HTR-8/SVneo (cell line): Measurements from ENCODE around the gene DGUOK.

ENCODE experiments used
- DNase-seq: peaks from one replicate; pipeline ENCODE4 v3.0.0; 2011; ENCODE audit warnings: low spot score, mixed read lengths; ENCODE audit not compliant: insufficient read length
- FAIRE-seq: peaks from 2 replicates; lab custom pipeline; 2011; peaks lifted over from hg19 to GRCh38; lab: Jason Lieb, UNC

The DGUOK gene

DNA sequence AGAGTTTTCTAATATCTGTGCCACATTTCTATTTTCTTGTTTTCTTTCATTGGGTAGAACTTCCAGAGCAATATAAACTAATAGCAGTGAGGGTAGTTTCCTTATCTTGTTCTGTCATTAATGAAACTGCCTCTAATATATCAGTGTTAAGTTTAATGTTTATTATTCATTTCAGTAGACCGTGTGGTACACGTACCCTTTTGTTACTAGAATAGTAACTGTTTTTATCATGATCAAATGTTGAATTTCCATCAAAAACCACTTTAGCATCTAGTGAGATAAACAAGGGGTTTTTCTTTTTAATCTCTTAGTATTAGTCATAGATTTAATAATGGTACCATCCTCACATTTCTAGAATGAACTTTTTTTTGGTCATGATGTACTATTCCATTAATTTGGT lies 16.0 kb downstream of the DGUOK start:
- DNase-seq (no peak), FAIRE-seq (no peak)

DNA sequence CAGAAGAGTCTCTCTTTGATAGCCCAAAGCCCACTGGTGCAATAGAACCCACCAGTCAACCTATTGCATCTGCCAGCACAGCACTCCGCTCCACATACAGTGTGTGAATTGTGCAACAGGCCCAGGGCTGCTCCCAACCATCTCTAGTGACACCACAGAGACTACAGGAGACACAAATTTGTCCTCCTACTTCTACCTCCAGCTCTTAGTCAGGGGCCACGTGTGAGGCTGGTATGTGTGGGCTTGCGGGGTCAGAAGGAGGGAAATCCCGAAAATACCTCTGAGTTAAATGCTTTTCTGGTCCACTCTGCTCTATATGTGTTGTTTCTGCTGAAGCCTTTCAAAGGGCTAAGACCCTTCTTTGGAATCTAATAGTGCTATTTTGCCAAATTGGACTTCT lies 18.0 kb downstream of the DGUOK start:
- FAIRE-seq (no peak), DNase-seq (no peak)

DNA sequence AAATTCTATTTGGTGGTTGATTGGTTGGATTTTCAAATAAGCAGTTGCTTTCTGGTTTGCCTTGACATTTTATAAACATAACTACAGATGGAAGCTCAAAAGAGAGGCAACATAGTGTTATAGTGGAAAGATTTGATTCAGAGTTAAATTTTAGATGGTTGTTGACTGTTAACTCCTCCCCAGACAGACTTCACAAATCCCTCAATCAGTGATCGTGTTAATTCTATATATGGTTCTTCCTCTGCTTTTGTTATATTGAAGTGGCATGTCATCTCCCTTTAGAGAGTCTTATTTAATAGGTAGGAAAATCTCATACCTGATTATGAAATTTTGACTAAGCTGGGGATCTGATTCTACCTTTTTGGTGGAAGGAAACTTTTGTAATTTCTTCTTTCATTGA lies 19.5 kb downstream of the DGUOK start:
- FAIRE-seq = no peak
- no peak for DNase-seq

DNA sequence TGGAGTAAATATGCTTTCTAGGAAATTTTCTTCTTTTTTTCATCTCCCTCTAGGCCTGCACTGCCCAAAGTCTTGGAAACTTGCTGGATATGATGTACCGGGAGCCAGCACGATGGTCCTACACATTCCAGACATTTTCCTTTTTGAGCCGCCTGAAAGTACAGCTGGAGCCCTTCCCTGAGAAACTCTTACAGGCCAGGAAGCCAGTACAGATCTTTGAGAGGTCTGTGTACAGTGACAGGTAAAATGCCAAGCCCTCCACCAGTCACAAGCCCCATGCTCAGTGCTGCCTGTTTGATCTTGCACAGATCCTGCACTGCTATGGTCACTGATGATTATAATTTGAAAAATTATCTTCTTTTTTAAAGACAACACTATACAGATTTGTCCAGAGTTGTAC lies 20.0 kb downstream of the DGUOK start:
- no peak for DNase-seq
- no peak for FAIRE-seq

DNA sequence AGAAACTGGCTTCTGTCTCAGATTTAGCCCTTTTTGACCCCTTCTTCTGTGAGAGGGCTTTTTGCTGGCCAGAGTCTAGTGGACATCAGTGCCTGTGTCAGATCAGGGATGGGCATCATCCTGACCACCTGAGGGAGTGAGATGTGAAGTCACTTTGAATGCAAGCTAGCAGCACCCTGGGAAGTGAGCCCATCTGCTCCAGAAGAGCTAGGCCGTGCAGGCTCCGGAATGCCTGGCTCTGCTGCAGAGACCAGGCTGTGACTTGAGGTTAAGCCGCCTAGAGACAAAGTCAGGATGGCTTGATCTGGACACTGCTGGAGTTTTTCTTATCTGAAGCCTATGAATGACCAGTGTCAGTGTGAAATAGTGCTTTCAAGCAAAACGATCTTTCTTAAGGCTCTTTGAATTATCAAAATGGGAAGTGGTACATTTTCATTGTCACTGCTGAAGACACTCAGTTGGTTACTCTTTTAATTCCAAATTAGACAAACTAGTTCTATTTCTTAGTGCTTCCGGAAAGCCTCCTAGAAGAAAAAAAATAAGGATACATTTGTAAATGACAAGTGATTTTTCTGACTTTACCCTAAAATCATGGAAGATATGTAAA lies 20.8 kb downstream of the DGUOK start:
- FAIRE-seq = no peak
- DNase-seq = no peak

DNA sequence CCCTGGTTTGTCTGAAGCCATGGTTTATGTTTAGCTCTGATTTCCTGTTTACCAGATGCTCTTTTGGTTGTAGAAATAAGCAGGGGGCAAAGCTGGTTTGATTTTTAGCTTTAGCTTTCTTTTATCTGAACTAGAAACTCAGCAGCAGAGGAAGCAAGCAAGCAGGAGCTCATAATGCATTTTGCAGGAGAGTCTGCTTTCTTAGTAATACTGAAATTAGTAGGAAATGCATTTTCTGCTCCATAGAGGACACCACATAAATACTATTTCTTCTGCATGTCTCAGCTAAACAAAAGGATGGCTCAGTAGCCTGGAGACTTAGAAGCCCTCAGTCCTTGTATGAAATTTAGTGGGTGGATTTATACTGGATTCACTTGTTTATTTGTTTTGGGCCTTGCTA lies 23.1 kb downstream of the DGUOK start:
- no peak for FAIRE-seq
- DNase-seq = no peak

DNA sequence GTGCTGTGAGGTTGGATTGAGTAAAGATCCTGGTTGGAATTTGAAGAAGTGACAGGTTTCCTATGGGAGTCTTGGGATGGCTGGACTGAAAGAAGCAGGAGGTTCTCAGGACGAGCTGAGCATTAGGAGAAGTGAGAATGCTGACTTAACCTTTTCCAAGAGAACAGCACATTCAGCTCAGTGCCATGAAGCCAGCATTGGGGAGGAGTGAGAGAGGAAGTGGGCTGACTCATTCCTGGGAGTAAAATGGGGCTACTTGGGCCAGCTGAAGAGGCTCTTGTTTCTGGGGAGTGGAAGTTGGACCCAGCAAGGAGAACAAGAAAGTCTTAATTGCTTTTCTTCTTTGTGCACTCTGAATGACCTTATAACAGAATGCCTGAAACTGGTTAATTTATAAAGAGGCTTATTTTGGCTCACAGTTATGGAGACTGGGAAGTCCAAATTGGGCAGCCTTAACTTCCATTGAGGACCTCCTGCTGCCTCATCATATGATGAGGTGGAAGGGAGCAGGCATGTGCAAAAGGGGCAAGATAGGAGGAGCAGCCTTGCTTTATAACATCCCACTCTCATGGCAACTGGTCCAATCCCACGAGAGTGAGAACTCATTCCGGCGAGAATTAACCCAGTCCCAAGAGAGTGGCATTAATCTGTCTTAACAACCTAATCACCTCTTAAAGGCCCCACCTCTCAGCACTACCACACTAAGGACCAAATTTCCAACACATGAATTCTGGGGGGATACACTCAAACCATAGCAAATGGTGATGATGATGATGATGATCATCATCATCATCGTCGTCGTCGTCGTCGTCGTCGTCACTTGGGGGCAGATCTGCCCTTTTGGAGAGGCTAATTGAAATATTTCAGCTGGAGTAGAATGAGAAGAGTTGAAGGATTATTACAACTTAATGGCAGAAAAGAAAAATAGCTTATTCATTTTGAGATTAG lies 26.1 kb downstream of the DGUOK start:
- DNase-seq (no peak), FAIRE-seq (no peak)

DNA sequence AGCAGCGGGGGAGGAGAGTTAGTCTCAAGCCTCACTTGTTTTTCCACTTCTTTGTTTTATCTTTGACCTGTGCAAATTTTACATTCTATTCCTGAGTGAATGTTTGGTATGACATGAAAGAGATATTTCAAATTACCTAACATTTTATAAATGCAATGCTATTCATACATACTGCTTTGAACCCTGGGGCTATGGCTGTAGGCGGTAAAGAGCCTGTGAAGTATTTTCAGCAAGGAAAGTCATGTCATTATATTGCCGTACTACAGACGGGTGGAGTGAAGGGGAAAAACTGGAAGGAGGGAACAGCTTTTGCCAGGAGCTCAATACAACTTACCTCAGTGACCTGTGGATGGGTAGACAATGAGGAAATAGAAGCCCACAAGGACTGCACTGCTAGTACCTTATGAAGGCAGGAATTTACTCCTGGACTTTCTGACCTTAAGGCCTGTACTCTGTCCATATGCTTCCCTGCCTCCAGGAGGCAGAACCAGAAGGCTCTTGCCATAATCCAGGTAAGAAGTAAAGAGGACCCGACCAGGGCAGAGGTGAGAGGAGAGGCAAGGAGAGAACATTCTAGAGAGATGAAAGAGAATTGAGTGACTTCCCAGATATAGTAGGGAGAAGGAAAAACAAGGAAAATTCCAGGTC lies 29.7 kb downstream of the DGUOK start:
- DNase-seq = no peak
- no peak for FAIRE-seq

DNA sequence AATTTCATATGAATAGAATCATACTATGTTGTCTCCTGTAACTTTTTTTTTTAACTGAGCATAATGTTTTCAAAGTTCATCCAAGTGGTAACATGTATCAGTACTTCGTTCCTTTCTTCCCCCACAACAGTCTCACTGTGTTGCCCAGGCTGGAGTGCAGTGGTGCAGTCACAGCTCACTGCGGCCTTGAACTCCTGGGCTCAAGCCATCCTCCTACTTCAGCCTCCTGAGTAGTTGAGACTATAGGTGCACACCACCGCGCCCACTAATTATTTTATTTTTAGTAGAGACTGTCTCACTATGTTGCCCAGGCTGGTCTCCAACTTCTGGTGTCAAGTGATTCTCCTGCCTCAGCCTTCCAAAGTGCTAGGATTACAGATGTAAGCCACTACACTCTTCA lies 34.6 kb downstream of the DGUOK start:
- FAIRE-seq = no peak
- DNase-seq = no peak

DNA sequence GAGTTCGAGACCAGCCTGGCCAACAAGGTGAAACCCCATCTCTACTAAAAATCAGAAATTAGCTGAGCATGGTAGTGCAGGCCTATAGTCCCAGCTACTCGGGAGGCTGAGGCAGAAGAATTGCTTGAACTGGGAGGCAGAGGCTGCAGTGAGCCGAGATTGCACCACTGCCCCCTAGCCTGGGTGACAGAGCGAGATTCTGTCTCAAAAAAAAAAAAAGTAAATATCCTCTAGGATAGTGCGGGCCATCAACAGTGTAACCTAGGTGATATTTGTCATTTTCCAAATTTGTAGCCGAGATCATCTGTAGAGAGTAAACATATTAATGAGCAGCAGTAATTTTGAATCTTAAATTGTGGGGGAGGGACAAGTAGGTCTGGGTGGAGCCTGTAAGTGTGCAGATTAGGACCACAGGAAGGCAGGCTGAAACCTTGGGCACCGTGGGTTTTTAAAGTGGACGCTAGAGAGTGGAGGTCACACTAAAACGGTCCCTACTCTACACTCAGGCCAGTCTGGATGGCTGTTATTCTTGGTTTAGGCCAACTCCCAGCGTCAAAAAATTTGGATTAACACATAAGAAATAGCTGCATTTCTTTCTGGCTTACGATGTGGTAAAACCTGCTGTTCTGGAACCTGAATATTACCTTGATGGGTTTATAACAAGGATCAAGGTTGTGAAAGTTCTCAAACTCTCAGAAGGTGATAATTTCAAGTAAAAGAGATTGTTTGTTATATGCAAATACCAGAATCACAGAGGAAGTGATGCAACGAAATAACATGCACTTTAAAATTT lies 35.3 kb downstream of the DGUOK start:
- FAIRE-seq (no peak), DNase-seq (no peak)

DNA sequence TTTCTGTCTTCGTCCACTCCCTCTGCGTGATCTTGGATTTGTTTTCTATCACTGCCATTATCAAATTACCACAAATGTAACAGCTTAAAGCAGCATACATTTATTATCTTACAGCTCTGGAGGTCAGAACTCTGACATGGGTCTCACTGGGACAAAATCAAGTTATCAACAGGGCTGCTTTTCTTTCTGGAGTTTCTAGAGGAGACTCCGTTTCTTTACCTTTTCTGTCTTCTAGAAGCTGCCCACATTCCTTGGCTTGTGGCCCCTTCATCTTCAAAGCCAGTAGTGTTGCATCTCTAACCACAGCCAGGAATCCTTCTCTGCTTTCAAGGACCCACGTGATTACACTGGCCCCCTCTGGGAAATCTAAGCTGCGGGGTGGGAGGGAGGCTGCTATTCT lies 36.1 kb downstream of the DGUOK start:
- DNase-seq (no peak), FAIRE-seq (no peak)

DNA sequence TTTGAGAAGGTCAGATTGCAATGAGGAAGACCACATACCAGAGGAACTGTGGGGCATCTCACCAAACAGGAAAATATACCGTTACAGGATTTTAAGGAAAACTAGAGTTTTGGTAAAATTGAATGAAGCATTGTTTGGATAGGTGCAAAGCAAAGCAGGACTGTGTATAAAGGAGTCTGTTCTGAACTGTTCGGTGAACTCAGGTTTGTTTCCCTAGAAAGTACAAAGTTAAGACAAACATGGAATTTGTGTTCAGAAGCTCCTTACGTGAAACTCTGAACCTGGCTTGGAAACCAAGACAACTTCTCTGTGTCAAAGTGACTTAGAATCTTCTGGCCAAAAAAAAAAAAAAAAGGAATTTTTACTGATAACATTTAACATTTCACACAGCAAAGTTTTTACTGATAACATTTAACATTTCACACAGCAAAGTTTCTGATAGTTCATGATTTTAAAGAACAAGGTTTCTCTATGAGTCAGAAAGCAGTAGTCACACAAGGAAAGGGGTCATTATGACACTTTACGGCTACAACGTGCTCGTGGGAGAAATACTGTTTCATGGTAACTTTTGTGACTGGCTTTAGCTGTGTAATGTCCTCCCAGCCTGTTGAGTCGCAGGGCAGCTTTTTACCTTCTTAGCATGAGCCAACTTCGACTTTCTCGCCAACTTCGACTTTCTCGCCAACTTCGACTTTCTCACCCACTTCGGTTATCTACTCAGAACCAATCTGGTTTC lies 36.9 kb downstream of the DGUOK start:
- FAIRE-seq (no peak), DNase-seq (no peak)

DNA sequence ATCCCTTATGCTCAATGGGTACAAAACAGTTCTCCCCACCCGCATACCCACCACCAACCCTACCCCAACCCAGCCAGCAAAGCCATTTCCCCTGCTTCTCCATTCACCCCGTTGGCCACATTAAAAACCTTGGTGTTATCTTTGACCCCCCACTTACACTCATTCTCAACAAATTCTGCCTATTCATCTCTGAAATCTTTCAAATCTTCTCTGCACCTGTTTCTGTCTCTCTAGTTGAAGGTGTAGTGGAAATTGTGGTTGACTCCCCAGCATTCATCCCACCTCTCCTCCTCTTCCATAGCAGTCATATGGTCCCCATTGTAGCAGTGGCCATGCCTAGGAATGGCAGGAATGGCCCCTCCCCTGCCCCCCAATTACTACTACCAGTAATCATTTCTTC lies 37.5 kb downstream of the DGUOK start:
- FAIRE-seq (no peak), DNase-seq (no peak)

DNA sequence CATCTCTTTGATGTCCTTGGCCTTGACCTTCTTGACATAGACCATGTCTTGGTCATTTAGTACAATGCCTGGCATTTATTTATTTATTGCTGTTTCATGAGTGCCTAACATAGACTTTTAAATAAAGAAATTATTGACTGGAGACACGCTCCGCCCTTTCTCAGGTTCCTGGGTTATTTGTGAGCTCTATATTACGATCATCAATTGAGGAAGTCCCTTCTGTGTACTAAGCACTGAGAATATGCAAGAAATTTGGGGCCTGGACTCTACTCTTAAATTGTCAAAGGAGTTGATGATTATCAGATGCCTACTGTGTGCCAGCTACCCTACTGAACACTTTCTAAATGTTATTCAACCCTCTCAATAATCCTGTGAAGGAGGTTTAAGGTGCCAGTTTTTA lies 38.4 kb downstream of the DGUOK start:
- DNase-seq = no peak
- FAIRE-seq = no peak

DNA sequence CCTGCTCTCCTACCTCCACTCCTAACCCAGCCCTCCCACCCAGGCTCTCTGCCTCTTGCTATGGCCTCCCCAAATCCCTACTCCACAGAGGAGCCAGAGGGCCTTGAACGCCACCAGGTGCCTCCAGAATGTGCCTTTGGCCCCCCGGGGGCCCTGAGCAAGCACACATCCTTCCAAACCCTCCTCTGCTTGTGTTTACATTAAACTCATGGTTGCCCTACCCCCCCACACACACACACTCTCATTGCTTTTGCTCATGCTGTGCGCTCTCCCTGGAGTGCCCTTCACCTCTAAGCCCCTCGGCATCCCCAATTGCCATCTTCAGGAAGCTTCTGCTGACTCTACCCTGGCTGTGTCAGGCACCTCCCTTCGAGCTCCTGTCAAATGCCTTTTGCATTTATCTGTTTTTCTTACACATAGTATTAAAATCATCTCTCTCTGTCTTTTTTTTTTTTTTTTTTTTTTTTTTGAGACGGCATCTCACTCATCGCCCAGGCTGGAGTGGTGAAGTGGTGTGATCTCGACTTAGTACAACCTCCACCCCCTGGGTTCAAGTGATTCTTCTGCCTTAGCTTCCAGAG lies 41.8 kb downstream of the DGUOK start:
- FAIRE-seq (no peak), DNase-seq (no peak)

DNA sequence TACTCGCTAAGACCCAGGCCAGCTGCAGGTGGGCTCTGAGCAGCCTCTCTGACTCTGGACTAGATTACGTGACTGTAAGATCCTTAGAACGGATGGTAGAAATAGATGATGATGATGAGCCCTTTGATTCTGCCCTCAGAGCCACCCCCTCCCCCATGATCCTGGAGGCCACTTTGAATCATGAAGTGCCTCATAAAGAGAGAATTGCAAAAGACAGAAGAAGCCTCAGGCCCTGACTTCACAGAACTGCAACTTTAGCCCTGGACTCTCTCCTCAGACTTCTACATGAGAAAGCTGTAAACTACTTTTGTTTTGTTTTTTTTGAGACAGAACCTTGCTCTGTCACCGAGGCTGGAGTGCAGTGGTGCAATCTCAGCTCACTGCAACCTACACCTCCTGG lies 42.7 kb downstream of the DGUOK start:
- FAIRE-seq (no peak), DNase-seq (no peak)

DNA sequence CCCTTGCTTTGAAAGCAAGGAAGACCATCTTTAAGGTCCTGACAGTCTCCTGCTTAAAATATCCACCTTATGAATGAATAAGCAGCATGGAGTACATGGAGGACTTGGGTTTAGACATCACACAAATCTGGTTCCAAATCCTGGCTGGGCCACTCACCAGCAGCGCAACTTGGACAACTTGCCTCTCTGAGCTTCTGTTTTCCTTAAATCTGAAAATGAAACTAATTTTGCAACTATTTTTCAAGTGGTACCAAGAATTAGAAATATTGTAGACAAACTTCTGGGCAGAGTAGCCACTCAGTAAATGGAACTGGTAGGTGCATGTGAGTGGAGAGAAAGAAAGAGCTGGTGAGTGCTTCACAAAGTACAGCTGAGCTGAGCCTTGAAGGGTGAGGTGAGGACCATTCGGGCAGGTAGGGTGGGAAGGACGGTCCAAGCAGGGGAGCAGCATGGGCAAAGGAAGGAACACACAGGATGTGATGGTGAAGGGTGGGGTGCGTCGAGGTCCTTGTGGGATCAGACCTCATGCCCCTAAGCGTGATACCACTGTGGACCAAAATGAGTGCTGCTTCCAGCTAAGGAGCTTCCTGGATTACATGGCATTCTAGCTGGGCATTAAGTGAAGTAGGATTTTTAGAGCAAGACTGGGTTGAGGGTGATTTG lies 43.6 kb downstream of the DGUOK start:
- no peak for FAIRE-seq
- DNase-seq = no peak

DNA sequence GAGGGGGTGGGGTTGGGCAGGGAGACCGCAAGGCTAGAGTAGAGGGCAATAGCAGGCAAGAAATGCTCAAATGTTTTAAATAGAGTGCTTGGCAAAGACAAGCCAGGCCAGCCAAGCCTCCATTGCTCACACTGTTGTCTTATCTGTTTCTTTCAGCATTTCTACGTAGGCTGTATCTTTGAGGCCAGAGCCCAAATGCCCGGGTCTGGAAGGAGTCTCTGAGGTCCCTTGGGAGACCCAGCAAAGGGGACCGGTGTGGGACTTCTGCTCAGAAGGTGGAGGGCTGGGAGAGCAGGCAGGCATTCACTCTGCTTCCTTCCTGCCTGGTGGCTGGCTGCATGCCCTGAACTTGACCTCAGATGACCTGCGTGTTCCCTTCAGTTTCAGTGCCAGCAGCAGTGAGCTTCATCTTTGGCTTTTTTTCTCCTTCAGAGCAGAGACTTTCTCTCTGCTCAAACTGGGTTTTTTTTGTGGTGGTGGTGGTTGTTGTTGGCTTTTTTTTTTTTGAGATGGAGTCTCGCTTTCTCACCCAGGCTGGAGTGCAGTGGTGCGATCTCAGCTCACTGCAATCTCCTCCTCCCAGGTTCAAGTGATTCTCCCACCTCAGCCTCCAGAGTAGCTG lies 44.3 kb downstream of the DGUOK start:
- no peak for FAIRE-seq

DNA sequence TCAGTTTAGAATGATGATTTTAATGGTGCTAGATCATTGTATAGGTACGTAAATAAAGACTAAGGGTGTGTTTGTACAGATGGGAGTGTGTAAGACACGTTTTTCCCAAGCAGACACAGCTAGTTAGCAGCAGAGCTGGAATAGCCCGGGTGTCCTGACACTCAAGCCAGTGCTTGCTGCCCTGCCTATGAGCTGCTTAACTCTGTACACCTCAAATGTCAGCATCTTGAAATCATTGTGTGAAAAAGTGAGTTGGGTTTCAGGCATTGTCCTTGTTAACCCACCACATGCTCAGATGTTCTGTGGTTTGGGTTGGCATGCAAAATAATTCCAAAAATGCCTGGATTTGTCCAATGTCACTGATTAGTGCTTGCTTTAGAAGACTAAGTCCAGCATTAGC lies 45.0 kb downstream of the DGUOK start:
- DNase-seq (no peak), FAIRE-seq (no peak)

More for the DNA sequence above, 44.3 kb downstream of the DGUOK start:
- DNase-seq = no peak
